Posterior cingulate gyrus (tissue), 11 donors: ENCODE measurements around the gene PKNOX2.

Source experiments
- DNase-seq, 10 donors: peaks; one replicate each; pipeline versions ENCODE4 v3.0.0 to v3.0.0-alpha.2; 2020 to 2021; ENCODE audit warnings: mixed read lengths in 3 of 10
- intact Hi-C: fragments of 100-400 bp; cut with DNase I; formaldehyde crosslinking; loops from one replicate; pipeline ENCODE4 v1.15.1; 2023

The PKNOX2 gene, protein sequence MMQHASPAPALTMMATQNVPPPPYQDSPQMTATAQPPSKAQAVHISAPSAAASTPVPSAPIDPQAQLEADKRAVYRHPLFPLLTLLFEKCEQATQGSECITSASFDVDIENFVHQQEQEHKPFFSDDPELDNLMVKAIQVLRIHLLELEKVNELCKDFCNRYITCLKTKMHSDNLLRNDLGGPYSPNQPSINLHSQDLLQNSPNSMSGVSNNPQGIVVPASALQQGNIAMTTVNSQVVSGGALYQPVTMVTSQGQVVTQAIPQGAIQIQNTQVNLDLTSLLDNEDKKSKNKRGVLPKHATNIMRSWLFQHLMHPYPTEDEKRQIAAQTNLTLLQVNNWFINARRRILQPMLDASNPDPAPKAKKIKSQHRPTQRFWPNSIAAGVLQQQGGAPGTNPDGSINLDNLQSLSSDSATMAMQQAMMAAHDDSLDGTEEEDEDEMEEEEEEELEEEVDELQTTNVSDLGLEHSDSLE

GRCh38 chr11:125164422-125165110, at the start of gene PKNOX2:
PKNOX2 (plus strand) TSS chr11:125164751; CDS start chr11:125351306, 186,555 bp downstream.
- peak; percentile 68 to 97 (median 84) for DNase-seq
- intact Hi-C loops, result loop anchor here (1.0 kb wide), 1 partner anchor 181 kb away; no protein-coding TSS in a partner anchor

DNA sequence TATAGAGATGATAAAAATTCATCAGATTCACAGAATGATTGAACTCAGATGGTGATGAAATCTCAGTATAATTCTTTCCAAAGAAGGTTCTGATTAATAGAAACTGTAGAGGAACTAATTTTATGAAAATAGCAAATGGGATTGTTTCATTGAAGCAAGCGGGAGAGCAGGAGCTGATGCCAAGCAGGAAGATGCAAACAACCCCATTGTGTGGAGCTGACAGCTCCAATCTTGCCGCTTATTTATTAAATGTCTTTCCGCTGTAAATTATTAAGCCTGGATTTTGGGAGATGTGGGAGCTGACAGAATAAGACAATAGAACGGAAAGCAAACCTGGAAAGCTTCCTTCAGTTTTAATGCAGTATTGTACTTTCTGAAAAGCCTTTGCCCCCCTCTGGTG, 47.1 kb upstream of the PKNOX2 start:
- intact Hi-C loops, result no loop called here
- no peak for DNase-seq

GRCh38 chr11:125123194-125123946, 41.2 kb upstream of the PKNOX2 start:
- intact Hi-C loops, result no loop called here
- no peak for DNase-seq

DNA sequence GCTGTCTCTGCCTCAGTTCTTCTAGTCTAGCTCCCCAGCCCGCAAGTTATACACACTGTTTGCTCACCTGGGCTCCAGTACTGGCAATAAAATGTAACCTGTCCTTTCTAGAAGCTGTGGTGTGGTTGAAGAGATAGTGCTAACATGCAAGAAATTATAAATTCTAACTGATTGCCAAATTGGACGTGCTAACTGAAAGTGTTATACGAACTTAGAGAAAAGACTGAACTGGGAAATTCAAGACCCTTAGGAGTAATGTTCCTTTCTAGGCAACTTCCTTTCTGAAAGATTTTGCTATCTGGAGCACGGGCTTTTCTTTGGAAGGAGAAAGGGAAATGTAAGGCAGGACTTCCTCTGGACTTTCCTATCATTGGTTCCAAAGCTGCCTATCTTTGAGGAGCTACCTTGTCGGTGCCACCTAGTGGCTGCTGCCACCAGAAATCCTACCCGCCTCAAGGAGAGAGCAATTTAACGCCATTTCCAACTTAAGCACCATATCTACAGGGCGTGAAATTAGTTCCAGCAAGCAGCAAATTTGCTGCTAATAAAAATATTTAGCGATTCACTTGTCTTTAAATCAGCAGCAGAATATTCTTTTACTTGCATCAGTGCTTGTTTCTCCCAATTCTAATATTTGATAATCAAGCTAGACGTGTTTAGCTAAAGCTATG, 40.5 kb upstream of the PKNOX2 start:
- intact Hi-C loops, result no loop called here
- peak in 4 of 10 donors; percentile 21 to 83 (median 22) for DNase-seq

DNA sequence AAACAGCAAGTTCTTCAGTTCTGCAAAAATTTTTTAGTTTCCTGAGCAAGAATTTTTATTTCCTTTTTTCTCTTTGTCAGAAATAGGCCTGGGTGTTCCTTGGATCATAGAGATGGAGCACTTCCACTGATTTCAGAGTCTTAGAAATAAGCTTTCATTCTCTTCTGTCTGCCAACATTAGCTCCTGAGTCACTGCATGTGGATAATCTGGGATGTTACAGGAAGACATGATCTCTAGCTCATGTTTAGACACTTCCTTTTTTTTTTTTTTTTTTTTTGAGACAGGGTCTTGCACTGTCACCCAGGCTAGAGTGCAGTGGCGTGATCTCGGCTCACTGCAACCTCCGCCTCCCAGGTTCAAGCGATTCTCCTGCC, 39.9 kb upstream of the PKNOX2 start:
- intact Hi-C loops, result no loop called here
- no peak for DNase-seq

DNA sequence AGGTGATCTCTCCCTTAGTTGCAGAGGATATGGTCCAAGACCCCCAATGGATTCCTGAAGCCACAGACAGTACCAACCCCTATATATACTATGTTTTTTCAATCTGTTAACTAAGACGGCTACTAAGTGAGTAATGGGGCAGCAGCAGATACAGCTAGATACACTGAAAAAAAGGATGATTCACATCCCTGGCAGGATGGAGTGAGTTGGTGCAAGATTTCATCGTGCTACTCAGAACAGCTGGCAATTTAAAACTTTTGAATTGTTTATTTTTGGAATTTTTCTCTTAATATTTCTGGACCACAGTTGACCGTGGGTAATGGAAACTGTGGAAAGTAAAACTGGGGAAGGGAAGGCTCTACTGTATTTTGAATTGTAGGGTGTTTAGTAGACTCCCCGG, 36.1 kb upstream of the PKNOX2 start:
- DNase-seq, result no peak
- intact Hi-C loops, result no loop called here

DNA sequence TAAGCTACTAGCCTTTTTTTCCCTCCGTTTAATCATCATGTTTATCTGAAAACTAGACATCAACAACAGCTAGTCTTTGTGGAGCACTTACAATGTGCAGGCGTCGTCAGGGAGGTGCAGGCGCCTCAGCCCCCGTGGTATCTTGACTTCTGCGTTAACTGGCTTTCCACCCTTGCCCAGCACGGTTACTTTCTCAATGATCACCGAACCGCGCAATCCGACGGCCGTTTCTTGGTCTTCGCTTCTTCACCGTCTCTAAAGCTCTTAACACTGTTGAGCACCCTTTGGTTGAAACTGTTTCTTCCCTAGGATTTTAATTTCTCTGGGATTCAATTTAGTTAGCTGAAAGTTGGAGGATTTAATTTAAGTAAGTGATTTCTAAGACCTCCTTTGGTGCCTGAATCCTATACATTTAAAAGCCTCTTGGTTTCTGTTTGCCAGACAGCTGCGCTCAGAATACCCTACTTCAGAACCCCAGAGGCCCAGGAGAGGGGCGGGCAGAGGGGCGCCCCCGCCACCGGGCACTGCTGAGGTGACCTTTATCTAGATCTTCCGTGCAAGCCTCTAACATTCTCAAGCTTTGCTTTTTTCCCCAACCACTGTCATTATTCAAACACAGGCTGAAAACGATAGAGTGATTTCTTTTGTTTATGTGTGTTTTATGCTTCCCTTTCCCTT, 35.1 kb upstream of the PKNOX2 start:
- intact Hi-C loops, result no loop called here
- DNase-seq, result peak in 1 of 10 donors; percentile 27

DNA sequence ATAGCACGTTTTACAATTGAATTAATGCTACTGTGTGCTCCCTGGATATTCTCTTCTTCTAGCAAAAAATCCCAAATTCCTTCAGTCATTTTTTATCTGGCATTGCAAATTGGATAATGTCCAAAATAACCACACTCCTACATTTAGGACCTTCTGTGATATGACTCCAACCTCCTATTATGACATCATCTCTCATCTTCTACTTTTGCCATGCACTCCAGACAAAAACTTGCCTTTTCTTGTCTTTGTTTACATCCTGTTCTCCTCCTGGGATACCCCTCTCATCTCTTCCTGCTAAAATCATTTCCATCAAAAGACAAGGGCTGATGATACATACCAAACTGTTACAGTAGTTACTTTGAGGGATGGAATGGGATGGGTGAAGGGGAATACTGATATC, 32.5 kb upstream of the PKNOX2 start:
- DNase-seq, result no peak
- intact Hi-C loops, result no loop called here

DNA sequence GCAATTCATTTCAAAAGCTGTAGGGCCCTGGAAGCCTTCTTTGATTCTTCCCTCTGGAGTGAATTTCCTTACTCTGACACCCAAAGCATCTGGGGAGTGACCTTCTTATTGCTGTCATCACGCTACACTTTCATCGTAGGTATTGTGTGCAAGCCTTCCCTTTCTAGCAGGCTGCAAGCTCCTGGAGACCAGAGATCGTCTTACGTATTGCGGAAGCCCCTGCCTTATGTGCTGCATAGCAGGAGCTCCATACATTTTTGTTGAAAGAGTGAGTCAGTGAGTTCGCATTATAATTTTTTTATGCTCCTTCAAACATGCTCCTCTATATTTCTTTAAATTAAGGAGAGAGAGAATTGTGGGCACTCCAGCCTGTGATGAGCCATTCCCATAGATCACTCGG, 32.0 kb upstream of the PKNOX2 start:
- intact Hi-C loops, result no loop called here
- no peak for DNase-seq

DNA sequence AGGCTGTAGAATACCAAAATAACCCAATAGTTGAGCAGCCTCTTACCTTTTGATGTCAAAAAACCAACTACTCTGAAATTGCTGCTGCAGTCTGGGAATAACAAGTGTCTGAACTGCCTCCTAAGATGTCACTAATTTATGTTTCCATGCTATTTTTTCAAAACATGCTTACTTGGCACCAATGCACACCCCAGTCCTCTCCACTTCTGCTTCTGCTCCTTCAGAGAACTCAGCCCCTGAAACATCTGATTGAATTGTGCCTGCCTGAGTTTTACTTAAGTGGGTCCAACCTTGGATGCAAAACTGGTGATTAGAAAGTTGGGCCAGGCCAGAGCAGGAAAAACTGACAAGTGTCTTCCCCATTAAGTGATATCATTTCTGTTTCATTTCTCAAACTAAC, 28.6 kb upstream of the PKNOX2 start:
- no peak for DNase-seq
- intact Hi-C loops, result no loop called here

GRCh38 chr11:125138966-125139365, 25.6 kb upstream of the PKNOX2 start:
- no peak for DNase-seq
- intact Hi-C loops, result no loop called here

DNA sequence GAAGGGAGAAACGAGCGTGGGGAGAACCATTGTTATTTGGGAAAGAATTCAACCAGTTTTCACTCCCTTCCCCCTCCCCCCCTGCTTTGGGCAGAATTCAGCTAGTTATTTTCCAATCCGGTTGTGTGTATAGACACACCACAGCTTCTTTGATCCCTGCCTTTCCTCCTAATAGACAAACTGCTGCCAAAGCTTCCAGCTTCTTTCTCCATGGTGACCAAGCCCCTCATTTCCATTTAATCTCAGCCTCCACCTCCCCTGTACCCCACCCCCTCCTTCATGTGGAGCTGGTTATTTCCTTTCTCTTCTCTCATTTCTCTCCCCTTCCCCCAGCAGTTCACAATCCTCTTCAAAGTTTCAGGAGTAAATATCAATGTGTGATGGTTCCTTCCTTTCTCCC, 24.8 kb upstream of the PKNOX2 start:
- DNase-seq, result no peak
- intact Hi-C loops, result loop anchor here (5.0 kb wide), 1 partner anchor 47 kb away; no protein-coding TSS in a partner anchor

GRCh38 chr11:125140233-125140632, 24.3 kb upstream of the PKNOX2 start:
- intact Hi-C loops, result loop anchor here (5.0 kb wide), 1 partner anchor 48 kb away; no protein-coding TSS in a partner anchor
- no peak for DNase-seq

DNA sequence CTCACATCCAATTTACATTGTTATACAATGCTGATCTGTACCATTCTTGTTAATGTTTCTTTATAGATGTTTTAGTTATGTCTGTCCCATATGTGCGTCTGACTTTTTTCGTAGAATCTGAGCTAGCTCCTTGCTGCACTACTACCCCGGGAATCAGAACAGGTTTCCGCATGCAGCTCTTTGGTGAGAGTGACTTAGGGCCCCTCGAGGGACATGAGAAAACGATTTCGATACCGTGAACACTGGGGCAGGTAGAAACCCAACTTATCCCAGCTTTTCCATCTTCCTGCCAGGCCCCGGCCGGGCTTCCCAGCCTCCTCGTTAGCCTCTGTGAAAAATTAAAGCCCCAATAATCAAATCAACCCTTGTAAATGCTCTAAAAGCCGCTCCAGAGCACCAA, 23.4 kb upstream of the PKNOX2 start:
- intact Hi-C loops, result loop anchor here (1.0 to 5.0 kb wide), 2 partner anchors 49 to 179 kb away; no protein-coding TSS in a partner anchor
- DNase-seq, result no peak

GRCh38 chr11:125141686-125142535, 22.6 kb upstream of the PKNOX2 start:
- peak in 8 of 10 donors; percentile 38 to 91 (median 58) for DNase-seq
- intact Hi-C loops, result loop anchor here (1.0 to 5.0 kb wide), 2 partner anchors 50 to 180 kb away; no protein-coding TSS in a partner anchor

- no peak for DNase-seq
- intact Hi-C loops, result no loop called here
Observed at GRCh38 chr11:125146232-125146631, 18.3 kb upstream of the PKNOX2 start.

DNA sequence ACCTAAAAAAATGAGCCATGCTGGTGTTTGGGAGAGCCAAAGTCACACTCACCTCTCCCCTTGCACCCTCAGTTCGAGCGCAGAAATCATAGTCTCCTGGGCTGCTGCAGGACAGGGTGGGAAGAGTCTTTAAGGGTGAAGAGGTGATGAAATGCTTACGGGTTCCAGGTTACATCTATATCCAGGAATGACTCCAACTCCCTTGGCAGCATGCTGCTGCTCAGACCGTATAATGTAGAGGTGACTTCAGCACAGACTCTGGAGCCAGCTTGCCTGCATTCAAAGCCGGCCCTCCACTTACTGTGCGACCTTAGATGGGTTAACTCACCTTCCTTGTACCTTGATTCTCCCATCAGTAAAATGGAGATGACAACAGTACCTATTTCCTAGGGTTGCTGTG, 17.3 kb upstream of the PKNOX2 start:
- no peak for DNase-seq
- intact Hi-C loops, result no loop called here

- DNase-seq, result no peak
- intact Hi-C loops, result no loop called here
Observed at GRCh38 chr11:125148011-125148410, 16.5 kb upstream of the PKNOX2 start.

DNA sequence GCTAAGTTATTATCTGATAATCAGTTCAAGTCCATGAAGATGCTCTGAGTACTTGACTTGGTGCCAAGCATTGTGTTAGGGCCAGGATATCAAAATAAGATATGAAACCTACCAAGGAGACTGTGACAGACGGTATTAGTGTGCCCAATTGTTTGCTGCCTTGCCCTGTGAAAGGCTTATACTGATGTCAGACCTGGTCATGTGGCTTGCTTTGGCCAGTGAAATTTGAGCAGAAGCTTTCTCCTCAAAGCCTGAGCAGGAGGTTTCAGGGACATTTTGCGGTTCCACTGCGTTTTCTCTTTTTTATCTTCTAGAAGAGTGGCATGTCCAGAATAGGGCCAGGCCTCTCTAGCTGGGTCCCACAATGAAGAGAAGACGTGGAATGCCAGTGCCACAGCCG, 15.8 kb upstream of the PKNOX2 start:
- intact Hi-C loops, result no loop called here
- peak in 1 of 10 donors; percentile 15 for DNase-seq
